ENCODE measurements around the gene MGST3.

GRCh38 chr1:165679282-165680036 lies 48.4 kb downstream of the MGST3 start:
- TF ChIP-seq CTCF (IDR thresholded peaks at IDR 0.05): no peak
- TF ChIP-seq EZH2 (IDR thresholded peaks at IDR 0.05; ENCODE audit: borderline replicate concordance, insufficient read depth, low read depth, low read length, poor library complexity, severe bottlenecking): no peak

Measured in B cell (primary cell).